K562 (cell line): ENCODE measurements around the gene PTOV1. TPM values are rescaled to one million over a fixed set of nuclear protein-coding genes. Genes with fewer than 3 reads are reported as not detected.

Source experiments
- ATF6 ChIP-seq: sonication (generic); formaldehyde crosslinking; IDR thresholded peaks from 2 replicates; pipeline ENCODE4 v1.4.0; 2020; ENCODE audit warnings: mild to moderate bottlenecking, missing genetic modification reagents
- DNMT1 ChIP-seq: fragments of 450-650 bp; IDR thresholded peaks from 2 replicates; pipeline ENCODE4 v1.6.1; 2016; ENCODE audit warnings: antibody characterized with exemption, mild to moderate bottlenecking
- ETV5 ChIP-seq: sonication (generic); formaldehyde crosslinking; IDR thresholded peaks from 2 replicates; pipeline ENCODE4 v1.4.0; 2020; ENCODE audit warnings: low read depth, mild to moderate bottlenecking, missing genetic modification reagents
- FOXP4 ChIP-seq: sonication (generic); formaldehyde crosslinking; IDR thresholded peaks from 2 replicates; pipeline ENCODE4 v1.8.0; 2022; ENCODE audit warnings: mild to moderate bottlenecking, missing genetic modification reagents, borderline replicate concordance
- HDAC8 ChIP-seq: fragments of 450-650 bp; IDR thresholded peaks from 2 replicates; pipeline ENCODE4 v1.6.1; 2016; ENCODE audit warnings: mild to moderate bottlenecking, missing genetic modification characterization, moderate library complexity, missing compliant biosample characterization
- HES1 ChIP-seq: fragments of 450-650 bp; IDR thresholded peaks from 2 replicates; pipeline ENCODE4 v1.6.1; 2016; ENCODE audit warnings: low read depth, mild to moderate bottlenecking, moderate library complexity
- ILK ChIP-seq: fragments of 450-650 bp; IDR thresholded peaks from 2 replicates; pipeline ENCODE4 v1.6.1; 2016; ENCODE audit warnings: missing genetic modification characterization, low read depth, mild to moderate bottlenecking, missing compliant biosample characterization, moderate library complexity, borderline replicate concordance
- MTA3 ChIP-seq: fragments of 450-650 bp; formaldehyde crosslinking; IDR thresholded peaks from 2 replicates; pipeline ENCODE4 v1.6.1; 2017; ENCODE audit warnings: mild to moderate bottlenecking, borderline replicate concordance
- NFXL1 ChIP-seq: fragments of 450-650 bp; formaldehyde crosslinking; IDR thresholded peaks from 2 replicates; pipeline ENCODE4 v1.4.0; 2021; ENCODE audit warnings: mild to moderate bottlenecking
- RBM14 ChIP-seq: fragments of 200-400 bp; formaldehyde crosslinking; IDR thresholded peaks from 2 replicates; pipeline ENCODE4 v1.6.1; 2018; ENCODE audit warnings: low read depth, mild to moderate bottlenecking, low read length, moderate library complexity, borderline replicate concordance; ENCODE audit not compliant: insufficient read depth
- REST ChIP-seq, 2 experiments: fragments of 450-650 bp; formaldehyde crosslinking in 1 of 2; IDR thresholded peaks; 2 replicates each; pipeline versions ENCODE4 v1.4.0 to v1.6.1; 2014 to 2020; ENCODE audit warnings: mild to moderate bottlenecking in 2 of 2, borderline replicate concordance in 1 of 2, low read depth in 1 of 2
- polyA plus RNA-seq, 8 experiments: library from polyadenylated mRNA; depleted of rRNA in 4 of 8; stranded (reverse) in 5 of 8; unstranded in 3 of 8; fragments of >200 nt; fragmentation: Nextera tagmentation in 2 of 8; fragmentation: Illumina TruSeq in 1 of 8; extraction: Ambion mirVana in 2 of 8; extraction: Trizol in 1 of 8; gene quantifications; 2 replicates each; pipeline versions ENCODE4 v1.2.1 to v1.2.3, GENCODE V29; 2011 to 2014; ENCODE audit warnings: inconsistent platforms in 1 of 8, missing spikeins in 1 of 8
- total RNA-seq, 7 experiments: library from RNA; depleted of rRNA in 6 of 7; stranded (reverse); fragments of >200 nt in 6 of 7; fragmentation: Illumina TruSeq in 2 of 7; extraction: Trizol in 2 of 7; gene quantifications; 2 replicates each; pipeline versions ENCODE4 v1.2.1 to v1.2.3, GENCODE V29; 2011 to 2021; ENCODE audit warnings: low replicate concordance in 1 of 7

The PTOV1 gene
- total and polyA plus RNA-seq, 9 of the 15 experiments (the other 6 are each of a cell fraction or from before 2014, with no cell fraction given), result 4.9 to 169 (median 43.5) TPM

GRCh38 chr19:49848938-49849337 is 2.0 kb upstream of the PTOV1 start (continued):
- TF ChIP-seq RBM14, result no peak
- 0 out of 2 replicates have a peak, but pooled peaks have one; percentile 4 for TF ChIP-seq REST (IDR thresholded peaks at IDR 0.05; ENCODE audit: borderline replicate concordance)
- TF ChIP-seq REST (CRISPR knock-in tag; IDR thresholded peaks at IDR 0.05; ENCODE audit: low read depth), result no peak
- TF ChIP-seq NFXL1 (CRISPR knock-in tag), result no peak
- TF ChIP-seq MTA3, result no peak
- no peak for TF ChIP-seq DNMT1
- no peak for TF ChIP-seq ILK (tag)
- no peak for TF ChIP-seq ATF6 (CRISPR knock-in tag)
- TF ChIP-seq HDAC8, result no peak
- TF ChIP-seq FOXP4 (CRISPR knock-in tag), result no peak
- no peak for TF ChIP-seq ETV5 (CRISPR knock-in tag)
- TF ChIP-seq HES1, result no peak
